GM18858 (cell line): Measurements from ENCODE around the gene ZNF428.
"Not testable (repeated sequence)": the region's sequence is repeated elsewhere in the genome, so short reads cannot be mapped to it uniquely, and the experiment has no call there.

Experiments used
- ATAC-seq: cut with Tn5 transposase; IDR thresholded peaks from one replicate; pipeline ENCODE4 v1.9.1; 2021; ENCODE audit not compliant: unreplicated experiment

Gene ZNF428, protein sequence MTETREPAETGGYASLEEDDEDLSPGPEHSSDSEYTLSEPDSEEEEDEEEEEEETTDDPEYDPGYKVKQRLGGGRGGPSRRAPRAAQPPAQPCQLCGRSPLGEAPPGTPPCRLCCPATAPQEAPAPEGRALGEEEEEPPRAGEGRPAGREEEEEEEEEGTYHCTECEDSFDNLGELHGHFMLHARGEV

DNA sequence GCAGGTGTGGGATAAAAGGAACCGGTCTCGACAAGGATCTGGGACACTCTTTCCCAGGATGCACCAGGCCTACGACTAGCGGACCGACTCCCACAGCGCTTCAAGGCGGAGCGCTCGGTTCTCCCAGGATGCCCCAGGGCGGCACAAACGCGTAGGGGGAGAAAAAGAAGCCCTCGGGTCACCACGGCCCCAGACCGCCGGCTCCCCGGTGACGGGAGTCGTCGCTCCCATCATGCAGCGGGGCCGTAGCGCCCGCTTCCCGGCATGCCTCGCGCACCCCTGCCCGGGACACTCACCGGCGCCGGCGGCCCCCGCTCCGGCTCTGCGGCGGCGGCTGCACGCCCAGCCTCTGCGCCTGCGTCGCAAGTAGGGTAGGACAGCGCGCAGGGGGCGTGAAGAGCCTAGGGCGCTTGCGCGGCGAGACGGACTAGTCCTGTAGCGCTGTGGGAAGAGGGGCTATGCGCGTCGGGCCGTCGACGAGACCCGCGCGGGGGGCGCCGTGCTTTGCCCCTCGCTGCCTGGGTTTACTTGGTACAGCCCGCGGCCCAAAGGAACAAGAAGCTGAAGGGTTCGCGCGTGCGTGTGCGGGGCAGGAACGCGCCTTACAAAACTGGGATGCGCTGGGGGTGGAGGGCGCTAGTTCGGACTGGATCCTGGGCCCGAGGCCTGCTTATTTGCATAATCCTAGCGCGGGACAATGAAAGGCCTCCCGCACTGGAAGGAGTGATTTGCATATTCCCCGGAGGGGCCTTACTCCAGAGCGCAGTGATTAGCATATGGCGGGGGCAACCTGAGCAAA is at the start of gene ZNF428:
ZNF428 (minus strand) TSS at position 368 of the 799 bp plus-strand sequence. CDS start 5,325 bp downstream, outside the sequence.
- ATAC-seq = peak; percentile 67

DNA sequence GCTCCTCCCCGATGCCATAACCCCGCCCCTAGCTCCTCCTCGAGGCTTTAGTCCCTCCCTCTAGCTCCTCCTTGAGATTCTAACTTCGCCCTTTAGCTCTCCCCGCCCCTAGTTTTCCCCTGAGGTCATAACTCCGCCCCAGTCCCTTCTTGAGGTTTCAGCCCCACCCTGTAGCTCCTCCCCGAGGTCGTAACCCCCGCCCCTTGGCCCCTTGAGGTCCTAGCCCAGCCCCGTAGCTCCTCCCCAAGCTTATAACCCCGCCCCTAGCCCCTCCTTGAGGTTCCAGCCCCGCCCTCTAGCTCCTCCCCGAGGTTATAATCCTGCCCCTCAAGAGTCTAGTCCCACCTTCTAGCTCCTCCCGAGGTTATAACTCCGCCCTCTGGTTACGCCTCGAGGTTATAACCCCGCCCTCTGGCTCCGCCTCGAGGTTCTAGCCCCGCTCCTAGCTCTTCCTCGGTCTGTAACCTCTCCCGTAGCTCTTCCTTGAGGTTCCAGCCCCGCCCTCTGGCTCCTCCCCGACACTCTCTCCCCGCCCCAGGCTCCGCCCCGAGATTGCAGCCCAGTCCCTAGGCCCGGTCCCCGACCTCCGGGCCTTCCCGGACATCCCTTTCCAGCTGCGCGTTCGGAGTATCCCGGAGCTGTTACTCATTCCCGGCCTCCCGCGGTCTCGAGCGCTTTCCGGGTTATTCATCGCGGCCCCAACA is 49.1 kb upstream of the ZNF428 start:
- peak; percentile 73 for ATAC-seq

DNA sequence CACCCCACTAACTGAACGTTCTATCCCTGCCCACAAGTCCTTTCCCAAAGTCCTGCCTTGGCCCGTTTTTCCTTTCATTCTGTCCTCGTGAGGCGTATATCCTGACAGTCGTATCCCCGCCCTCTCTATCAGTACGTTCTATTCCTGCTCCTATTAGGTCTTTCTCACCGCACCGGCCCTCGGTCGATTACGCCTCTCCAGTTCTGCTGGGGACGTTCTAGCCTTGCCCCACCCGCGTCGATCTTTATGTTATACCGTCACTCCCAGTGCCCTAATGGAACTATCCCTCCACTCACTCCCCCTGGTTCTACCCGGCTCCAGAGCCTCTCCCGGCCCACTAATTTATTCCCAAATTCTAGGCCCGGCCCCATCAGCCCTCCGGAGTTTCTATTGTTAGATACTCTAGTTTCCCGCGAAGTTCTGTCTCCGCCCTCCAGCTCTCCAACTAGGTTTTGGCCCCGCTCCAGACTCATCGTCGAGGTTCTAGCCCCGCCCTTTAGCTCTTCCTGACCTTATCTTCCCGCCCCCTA is 48.5 kb upstream of the ZNF428 start:
- no peak for ATAC-seq

DNA sequence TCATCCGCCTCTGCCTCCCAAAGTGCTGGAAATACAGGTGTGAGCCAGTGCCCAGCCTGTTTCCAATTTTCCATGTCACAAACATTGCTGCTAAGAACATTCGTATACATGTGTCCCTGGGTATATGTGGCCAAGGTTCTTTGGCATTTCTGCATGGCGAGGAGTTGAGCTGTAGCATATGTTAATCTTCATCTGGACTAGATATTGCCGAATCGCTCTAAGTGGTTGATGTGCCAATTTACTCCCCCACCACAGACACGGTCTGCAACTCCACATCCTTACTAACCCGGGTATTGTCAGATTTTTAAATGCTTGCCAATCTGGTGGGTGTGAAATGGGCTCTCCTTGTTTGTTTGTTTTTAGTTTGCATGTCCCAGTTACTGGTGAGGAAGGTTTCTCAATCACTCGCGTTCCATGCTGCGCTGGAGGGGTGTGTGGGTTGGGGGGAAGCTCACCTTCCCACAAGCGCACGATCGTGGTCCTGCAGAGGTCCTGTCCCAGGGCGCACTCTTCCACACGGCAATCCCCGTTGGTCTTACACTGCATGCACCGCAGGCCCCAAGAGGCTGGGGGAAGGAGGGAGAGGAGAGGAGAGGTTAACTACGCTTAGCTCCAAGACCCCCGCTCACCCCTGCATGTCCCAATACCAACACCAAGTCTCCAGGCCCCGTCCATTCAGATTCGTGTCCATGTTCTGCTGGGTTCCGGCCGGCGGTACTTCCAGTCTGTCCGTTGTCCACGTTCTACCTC is 47.9 kb upstream of the ZNF428 start:
- no peak for ATAC-seq

DNA sequence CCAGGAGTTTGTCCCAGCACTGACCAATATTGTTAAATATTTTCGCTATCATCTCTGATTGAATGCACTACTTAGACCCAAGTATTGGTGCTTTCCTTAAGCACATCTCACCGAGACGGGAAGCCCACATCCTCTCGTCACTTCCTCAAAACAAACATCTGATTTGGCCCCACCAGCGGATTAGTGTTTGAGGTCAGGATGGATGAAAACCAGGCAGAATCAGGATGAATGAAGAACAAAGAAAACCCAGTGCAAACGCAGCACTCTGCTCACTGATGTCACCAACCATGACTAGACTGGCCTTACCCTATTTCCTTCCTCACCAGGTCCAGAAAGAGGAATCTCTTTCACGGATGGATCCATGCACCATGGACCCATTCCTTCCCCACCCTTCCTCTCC is 44.6 kb upstream of the ZNF428 start:
- ATAC-seq = no peak

DNA sequence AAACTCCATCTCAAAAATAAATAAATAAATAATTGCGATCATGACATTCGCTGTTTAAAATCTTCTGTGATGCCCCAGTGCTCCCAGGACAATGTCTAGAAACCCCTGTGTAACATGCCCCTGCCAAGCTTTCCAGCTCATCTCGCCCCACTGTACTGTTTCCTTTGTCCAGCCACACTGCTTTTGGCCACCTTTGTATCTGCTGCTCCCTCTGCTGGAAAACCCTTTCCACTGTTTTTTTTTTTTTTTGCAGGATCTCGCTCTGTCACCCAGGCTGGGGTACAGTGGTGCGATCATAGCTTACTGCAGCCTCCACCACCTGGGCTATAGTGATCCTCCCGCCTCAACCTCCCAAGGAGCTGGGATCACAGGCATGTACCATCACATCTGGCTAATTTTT is 43.1 kb upstream of the ZNF428 start:
- ATAC-seq = no peak

DNA sequence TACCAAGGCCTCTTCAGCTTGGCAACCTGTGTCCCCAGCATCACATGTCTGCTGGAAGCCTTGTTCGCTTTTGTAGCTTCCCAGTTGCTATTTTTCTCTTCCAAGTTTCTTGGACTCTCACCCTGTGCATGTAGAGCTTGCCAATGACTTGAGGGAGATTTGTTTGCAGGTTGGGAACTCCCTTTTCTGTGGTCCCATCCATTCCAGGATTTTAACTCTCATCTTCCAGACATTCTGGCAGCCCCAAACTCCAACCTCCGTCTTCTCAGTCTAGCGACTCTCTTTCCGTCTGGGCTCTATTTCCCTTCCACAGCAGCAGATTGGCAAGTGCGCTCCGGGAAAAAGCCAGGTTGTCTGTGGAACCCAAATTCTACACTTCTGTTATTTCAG is 41.5 kb upstream of the ZNF428 start:
- no peak for ATAC-seq

DNA sequence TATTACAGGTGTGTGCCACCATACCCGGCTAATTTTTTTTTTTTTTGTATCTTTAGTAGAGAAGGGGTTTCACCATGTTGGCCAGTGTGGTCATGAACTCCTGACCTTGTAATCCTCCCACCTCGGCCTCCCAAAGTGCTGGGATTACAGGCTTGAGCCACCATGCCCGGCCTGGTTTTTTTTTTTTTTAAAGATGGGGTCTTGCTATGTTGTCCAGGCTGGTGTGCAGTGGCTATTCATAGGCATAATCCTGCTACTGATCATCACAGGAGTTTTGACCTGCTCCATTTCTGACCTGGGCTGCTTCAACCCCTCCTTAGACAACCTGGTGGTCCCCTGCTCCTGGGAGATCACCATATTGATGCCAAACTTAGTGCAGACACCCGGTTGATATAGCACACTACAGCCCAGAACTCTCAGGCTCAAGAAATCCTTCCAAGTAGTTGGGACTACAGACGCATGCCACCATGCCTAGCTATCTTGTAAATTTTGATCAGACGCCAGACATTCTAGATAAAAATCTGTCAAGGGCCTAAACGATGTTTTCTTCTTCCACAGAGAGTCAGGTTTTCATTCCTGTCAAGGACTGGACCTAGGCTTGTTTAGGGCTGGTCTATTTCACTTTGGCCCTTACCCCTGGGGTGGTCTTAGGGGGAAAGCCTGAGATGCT is 41.0 kb upstream of the ZNF428 start:
- ATAC-seq = no peak

DNA sequence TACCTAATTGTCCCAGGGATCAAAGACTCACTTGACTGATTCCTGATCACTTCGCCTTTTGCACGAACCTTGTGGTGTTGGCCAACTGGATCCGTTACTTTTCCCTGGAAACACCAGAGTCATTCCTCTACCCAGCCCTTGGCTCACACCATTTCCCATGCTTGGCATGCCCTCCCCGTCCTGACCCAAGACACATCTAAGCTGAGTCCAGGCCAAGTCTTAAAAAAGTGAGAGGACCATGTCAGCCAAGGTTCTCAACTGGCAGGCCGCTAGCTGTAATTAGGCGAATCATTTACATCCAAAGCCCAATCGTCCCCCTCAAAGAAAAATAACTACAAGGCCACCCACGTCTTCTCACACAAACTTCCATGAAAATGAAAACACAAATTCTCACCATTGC is 39.1 kb upstream of the ZNF428 start:
- no peak for ATAC-seq

DNA sequence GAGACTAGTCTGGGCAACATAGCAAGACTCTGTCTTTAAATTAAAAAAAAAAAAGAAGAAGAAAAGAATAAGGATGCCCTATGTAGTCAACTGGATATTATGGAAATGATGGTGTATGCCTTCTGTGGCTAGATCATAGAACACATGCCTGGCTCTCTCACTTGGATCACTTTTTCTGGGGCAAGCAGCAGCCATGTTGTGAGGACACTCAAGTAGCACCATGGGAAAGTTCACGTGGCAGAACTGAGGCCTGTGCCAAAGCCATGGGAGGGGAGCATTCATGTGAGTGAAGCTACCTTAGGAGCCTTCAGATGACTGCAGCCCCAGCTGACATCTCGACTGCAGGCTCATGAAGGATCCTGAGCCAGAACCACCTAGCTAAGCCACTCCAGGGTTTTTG is 38.6 kb upstream of the ZNF428 start:
- no peak for ATAC-seq

DNA sequence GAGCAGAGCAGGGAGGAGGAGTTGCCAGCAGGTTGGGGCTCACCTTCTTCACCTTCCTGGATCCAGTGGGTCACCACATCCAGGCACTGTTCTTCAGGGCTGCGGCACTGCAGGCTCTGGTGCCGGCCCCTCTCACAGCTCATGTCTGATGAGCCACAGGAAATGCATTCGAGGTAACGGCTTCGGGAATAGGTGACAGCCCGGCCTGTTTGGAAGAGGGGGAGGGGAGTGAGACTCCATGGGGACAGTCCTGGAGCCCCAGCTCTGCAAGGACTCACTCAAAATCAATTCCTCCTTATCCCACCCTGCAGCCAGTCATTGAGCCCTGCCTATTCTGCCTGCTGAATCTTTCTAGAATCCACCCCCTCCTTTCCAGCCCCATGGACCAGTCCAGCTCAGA is 37.0 kb upstream of the ZNF428 start:
- no peak for ATAC-seq

DNA sequence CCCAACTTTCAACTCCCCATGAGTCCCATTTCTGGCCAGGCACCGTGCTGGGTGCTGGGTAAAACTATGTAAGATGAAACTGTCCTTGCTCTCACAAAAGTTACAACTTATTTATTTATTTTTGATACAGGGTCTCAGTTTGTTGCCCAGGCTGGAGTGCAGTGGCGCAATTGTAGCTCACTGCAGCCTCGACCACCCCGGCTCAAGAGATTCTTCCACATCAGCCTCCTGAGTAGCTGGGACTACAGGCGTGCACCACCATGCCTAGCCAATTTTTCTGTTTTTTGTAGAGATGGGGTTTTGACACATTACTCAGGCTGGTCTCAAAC is 33.1 kb upstream of the ZNF428 start:
- no peak for ATAC-seq

DNA sequence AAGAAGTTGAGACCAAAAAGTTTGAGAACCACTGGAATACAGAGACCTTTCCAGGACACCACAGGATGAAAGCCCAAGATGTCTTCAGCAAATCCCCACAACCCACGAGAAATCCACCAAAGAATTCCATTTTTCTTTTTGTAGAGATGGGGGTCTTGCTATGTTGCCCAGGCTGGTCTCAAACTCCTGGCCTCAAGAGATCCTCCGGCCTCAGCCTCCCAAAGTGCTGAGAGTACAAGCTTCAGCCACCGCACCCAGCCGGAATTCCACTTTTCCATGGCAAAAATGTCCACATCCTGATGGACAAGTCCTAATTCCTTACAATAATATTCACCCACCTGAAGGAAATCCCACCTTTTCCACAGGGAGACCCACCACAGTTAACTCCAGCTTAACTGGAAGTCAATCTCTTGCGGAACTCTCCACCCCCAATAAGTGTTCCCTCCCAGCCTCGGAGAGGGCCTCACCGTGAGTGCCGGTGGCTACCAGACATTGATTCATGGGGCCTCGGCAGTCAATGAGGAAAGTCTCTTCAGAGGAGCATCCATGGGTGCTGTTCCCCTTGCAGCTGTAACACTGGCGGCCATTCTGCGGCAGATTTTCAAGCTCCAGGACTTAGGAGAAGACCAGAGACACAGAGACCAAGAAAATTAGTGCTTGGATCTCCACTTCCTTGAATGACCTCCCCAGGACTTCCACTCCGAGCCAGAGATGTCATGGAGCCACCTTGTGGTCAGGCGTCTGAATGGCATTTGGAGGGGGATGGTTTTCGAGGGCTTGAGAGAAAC is 32.5 kb upstream of the ZNF428 start:
- no peak for ATAC-seq

DNA sequence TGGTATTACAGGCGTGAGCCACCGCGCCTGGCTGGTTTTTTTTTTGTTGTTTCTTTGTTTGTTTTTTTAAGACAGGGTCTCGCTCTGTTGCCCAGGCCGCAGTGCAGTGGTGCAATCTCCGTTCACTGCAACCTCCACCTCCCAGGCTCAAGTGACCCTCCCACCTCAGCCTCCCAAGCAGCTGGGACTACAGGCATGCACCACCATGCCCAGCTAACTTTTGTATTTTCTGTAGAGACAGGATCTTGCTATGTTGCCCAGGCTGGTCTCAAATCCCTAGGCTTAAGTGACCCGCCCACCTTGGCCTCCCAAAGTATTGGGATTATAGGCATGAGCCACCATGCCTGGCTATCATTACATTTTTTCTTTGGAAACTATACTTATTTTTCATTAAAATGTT is 30.8 kb upstream of the ZNF428 start:
- not testable (repeated sequence) for ATAC-seq

DNA sequence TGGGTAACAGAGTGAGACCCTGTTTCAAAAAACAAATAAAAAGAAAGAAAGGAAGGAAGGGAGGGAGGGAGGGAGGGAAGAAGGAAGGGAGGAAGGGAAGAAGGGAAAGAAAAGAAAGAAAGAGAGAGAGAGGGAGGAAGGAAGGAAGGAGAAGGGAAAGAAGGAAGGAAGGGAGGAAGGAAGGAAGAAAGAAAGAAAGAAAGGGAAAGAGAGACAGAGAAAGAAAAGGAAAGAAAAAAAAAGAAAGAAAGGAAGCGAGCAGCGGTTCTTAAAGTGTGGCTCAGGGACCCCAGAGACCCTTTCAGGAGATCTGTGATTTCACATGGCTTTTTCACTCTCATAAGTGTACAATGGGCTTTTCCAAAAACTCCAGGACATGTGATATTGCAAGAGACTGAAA is 30.1 kb upstream of the ZNF428 start:
- ATAC-seq = no peak

DNA sequence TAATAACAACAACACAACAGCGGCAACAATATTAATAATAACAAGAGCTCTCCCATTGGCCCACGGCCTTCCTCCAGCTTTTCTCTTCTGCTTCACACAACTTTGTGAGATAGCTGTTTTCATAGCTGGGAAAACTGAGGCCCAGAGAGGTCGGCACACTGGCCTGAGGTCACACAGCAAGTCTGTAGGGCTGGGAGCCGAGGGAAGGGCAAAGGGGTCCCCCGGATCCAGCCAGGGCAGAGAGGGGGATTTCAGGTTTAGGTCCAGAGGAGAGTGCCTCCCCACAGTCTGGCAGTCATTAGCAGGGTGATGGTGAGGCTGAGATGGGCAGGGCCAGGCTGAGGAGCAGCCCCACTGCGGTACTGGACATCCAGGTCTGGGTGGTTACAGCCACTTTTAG is 29.2 kb upstream of the ZNF428 start:
- ATAC-seq = no peak

DNA sequence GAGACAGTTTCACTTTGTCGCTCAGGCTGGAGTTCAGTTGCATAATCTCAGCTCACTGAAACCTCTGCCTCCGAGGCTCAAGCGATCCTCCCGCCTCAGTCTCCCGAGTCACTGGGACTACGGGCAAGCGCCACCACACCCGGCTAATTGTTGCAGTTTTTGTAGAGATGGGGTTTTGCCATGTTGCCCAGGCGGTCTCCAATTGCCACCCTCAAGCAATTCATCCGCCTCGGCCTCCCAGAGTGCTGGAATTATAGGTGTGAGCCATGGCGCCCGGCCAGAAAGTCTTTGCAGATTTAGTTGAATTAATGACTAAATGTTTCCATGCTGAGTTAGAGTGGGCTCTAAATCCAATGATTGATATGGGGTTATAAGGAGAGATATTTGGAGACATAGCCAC is 24.8 kb upstream of the ZNF428 start:
- no peak for ATAC-seq

DNA sequence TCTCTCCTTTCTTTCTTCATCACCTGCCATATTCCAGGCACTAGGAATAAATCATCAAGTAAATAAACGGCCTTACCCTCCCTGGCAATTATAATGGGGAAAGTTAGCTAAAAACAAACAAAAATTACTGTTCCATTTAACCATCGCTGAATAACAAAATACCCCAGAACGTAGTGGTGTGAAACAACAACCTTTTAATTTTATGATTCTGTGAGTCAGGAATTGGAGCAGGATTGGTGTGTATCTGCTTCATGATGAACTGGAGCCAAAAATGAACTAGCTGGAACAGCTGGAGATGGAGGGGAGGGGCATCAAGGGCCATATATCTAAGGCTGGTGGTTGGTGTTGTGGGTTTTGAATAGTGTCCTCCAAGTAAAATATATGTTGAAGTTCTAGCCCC is 23.9 kb upstream of the ZNF428 start:
- no peak for ATAC-seq

DNA sequence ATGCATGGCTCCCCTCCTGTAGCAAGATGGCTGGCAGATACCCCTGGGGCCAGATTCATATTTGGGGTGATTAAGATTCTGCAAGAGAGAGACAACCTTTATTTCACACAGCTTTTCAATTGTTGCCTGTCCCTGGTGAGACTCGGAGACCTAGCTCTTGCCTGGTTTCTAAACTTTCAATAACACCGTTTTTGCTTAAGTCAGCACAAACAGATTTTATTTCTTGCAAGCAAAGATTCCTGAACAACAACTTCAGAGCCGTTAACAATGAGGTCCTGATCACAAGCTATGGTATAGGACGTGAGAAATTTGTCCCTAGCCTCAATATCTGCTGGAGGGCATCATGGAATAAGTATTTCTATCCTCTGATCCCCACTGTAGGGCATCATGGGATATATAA is 23.1 kb upstream of the ZNF428 start:
- ATAC-seq = no peak

DNA sequence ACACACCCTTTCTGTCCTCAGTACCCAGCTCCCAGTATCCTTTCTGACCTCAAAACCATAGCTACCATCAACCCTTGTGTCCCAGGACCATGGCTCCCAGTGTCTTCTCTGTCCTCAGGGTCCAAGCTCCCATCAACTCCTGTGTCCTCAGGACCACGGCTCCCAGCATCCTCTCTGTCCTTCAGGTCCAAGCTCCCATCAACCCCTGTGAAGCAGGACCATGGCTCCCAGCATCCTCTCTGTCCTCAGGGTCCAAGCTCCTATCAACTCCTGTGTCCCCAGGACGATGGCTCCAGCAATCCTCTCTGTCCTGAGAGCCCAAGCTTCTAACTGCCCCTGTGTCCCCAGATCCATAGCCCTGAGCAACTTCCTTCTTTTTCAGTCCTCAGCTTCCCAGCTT is 21.9 kb upstream of the ZNF428 start:
- ATAC-seq = no peak
